IPS-11a (cell line): ENCODE data around the gene HLA-E.
A peak's percentile ranks its signal among the peaks of the same experiment; 100 is the strongest.
"Not testable (repeated sequence)": the region's sequence is repeated elsewhere in the genome, so short reads cannot be mapped to it uniquely, and the experiment has no call there.

Experiments used
- H3K4me3 ChIP-seq: one replicate; pipeline ENCODE4 v1.5.1; 2013; ENCODE audit warnings: low read depth, low read length, control low read depth

The HLA-E gene

GRCh38 chr6:30489081-30490025, at the start of gene HLA-E:
TSS of gene HLA-E (plus strand) at chr6:30489509. CDS start at chr6:30489532, 23 bp downstream.
- H3K4me3 ChIP-seq: peak within 1 kb of the TSS; percentile 83

GRCh38 chr6:30441171-30441570, 48.1 kb upstream of the HLA-E start:
- H3K4me3 ChIP-seq: no peak overlapping the region

- H3K4me3 ChIP-seq: peak overlapping the region; percentile 35
Measured at GRCh38 chr6:30443657-30444450, 45.5 kb upstream of the HLA-E start.

GRCh38 chr6:30444451-30444742, 44.9 kb upstream of the HLA-E start:
- H3K4me3 ChIP-seq: peak overlapping the region; percentile 35

- no peak overlapping the region for H3K4me3 ChIP-seq
Measured at GRCh38 chr6:30446259-30446658, 43.0 kb upstream of the HLA-E start.

GRCh38 chr6:30447237-30447636, 42.1 kb upstream of the HLA-E start:
- H3K4me3 ChIP-seq: no peak overlapping the region

GRCh38 chr6:30450548-30450908, 38.8 kb upstream of the HLA-E start:
- no peak overlapping the region for H3K4me3 ChIP-seq

GRCh38 chr6:30450909-30451841, 38.1 kb upstream of the HLA-E start:
- H3K4me3 ChIP-seq: no peak overlapping the region

GRCh38 chr6:30452736-30453507, 36.4 kb upstream of the HLA-E start:
- H3K4me3 ChIP-seq: no peak overlapping the region

GRCh38 chr6:30453508-30454116, 35.7 kb upstream of the HLA-E start:
- no peak overlapping the region for H3K4me3 ChIP-seq

GRCh38 chr6:30459145-30459544, 30.2 kb upstream of the HLA-E start:
- no peak overlapping the region for H3K4me3 ChIP-seq

GRCh38 chr6:30461055-30461454, 28.3 kb upstream of the HLA-E start:
- no peak overlapping the region for H3K4me3 ChIP-seq

- H3K4me3 ChIP-seq: no peak overlapping the region
Measured at GRCh38 chr6:30462482-30462881, 26.8 kb upstream of the HLA-E start.

- H3K4me3 ChIP-seq: no peak overlapping the region
Measured at GRCh38 chr6:30463242-30463641, 26.1 kb upstream of the HLA-E start.

GRCh38 chr6:30463651-30464618, 25.4 kb upstream of the HLA-E start:
- H3K4me3 ChIP-seq: no peak overlapping the region

- no peak overlapping the region for H3K4me3 ChIP-seq
Measured at GRCh38 chr6:30465595-30466306, 23.6 kb upstream of the HLA-E start.

- H3K4me3 ChIP-seq: no peak overlapping the region
Measured at GRCh38 chr6:30470968-30471367, 18.3 kb upstream of the HLA-E start.

GRCh38 chr6:30475116-30475515, 14.2 kb upstream of the HLA-E start:
- not testable (repeated sequence) for H3K4me3 ChIP-seq
